Retina (tissue), 1 donor: ENCODE results near the gene EXOC2.

Experiments used
- DNase-seq: peaks from one replicate; pipeline ENCODE4 v3.0.0-alpha.2; 2016

Gene EXOC2

GRCh38 chr6:455006-455585 is 237.8 kb downstream of the EXOC2 start:
- DNase-seq: no peak

DNA sequence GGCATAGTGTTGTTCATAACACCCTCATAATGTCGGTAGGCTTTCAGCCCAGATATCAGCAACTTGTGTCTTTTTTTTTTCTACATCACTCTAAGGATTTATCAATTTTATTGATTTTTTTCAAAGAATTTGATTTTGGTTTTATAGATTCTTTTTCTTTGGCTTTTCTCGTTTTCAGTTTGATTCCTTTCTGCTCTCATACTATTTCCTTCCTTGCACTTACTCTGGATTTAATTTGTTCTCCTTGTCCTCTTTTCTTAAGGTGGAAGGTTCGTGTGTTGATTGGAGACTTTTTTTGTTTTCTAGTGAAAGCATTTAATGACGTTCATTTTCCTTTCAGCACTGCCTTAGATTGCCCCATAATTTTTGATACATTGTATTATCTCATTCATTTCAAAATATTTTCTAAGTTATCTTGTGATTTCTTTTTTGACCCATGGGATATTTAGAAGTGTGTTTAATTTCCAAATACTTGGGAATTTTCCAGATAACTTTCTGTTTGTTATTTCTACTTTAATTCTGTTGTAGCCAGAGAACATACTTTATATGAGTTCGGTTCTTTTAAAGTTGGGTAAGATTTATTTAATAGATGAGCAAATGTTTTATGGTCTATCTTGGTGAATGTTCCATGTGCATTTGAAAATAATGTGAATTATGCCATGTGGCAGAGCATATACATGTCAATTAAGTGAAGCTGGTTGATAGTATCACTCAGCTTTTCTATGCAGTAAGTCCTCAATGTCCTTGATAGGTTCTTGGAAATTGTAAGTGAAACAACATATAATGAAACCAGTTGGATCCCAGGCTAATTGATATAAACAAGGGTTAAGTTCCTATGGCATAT is 238.6 kb downstream of the EXOC2 start:
- no peak for DNase-seq

DNA sequence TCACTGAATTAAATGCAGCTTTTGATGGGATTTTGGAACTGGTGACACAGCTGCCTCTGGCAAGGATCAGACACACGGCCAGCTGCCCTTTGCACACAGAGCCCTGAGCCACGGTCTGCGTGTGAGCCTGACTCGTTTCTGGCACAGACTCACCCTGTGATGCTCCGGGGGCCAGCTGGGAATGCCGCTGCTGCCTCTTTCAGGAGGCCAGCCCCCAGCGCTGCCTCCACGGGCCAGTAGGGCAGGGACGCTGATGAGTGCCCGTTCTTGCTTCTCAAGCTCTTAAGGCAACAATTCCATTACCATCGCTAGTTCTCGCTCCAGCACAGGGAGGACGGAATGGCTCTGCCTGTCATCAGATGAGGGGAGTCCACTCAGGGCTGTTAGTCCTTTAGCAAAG is 239.8 kb downstream of the EXOC2 start:
- DNase-seq: peak; percentile 40

DNA sequence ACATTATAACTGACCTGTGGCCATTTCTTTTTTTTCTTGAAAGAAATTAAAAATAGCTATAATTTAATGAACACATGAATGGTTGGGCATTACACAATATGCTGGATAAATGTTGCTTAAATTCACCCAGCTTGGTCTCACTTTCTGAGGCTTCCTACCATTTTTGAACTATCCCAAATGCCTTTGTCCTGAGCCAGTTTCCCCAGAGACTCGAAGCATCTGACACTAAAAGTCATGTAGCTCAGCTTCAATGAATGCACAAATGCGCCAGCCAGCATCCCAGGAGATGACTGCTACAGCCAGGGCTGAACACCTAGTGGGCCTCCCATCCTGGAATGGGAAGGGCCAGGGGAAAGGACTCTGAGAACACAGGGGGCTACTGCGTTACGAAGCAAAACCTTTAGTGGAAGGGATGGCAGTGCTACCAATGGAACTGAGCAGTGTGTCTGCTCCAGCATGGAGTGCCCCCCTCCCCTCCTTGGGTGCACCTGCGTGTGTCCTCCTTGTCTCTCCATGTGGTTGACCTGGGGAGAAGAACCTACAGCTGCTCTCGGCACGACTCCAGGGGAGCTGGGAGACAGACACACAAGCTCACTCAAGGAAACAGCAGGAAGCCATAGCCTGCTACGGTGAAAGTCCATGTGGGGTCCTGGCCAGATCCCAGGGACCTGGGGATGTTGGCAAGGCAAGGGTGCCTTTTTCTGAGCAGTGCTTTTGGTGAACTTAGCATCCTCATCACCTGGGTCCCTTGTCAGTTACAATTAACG is 240.5 kb downstream of the EXOC2 start:
- peak; percentile 30 for DNase-seq

DNA sequence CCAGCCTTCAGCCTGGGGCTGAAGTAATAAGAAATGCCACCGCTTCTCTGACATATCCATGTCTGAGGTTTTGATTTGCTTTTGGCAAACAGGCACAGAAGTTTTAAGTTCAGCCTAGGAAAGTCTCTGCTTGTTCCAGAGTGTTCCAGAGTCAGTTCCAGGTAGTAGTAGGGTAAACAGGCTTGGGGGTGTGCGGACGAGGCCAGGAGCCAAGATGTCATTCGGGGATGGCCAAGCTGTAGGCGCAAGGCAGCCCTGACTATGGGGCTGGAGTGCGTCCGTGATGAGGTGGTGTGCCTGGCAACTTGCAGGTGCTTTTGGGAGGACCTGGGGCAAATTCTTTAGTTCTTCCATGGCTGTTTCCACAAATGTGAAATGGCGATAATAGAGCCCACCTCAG is 241.1 kb downstream of the EXOC2 start:
- DNase-seq: no peak

GRCh38 chr6:451336-451735 is 241.6 kb downstream of the EXOC2 start:
- DNase-seq: no peak

- DNase-seq: no peak
Measured at GRCh38 chr6:449486-450419, 243.2 kb downstream of the EXOC2 start.

DNA sequence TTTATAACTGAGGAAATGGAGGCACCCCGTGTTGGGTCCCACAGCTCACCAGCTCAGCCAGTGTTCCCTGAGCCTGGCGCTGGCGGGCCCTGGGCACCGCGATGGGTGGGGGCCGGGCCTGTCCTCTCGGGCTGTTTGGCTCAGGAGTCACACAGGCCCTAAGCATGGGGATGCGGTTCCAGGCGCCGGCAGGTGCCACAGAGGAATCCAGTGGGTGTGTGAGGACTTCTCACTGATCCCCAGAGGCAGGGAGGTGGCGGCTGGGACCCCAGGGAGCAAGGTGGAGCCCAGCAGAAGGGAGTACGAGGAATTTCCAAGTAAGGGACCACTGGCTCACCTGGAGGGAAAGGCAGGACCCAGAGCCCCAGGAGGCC is 243.9 kb downstream of the EXOC2 start:
- no peak for DNase-seq

DNA sequence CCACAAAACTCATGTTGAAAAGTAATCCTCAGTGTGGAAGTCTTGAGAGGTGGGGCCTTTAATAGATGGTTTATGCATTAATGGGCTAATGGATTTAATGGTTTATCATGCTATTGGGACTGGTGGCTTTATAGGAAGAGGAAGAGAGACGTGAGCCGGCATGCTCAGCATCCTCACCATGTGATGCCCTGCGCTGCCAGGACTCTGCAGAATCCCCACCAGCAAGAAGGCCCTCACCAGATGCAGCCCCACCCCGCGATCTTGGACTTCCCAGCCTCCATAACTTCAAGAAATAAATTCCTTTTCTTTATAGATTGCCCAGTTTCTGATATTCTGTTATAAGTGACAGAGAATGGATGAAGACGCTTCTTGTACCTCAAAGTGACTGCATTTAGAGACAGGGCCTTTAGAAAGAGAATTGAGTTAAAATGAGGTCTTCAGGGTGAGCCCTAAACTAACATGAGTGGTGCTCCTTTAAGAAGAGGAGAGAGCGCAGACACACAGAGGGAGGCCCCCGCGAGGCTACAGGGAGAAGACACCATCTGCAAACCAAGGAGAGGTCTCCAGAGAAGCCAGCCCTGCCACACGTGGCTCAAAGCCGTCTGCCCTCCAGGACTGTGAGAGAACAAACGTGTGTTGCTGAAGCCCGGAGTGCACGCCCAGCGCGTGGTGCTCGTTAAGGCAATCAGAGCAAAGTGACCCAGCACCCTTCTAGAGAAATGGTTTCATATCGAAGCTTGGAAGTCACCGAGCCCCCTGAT is 244.5 kb downstream of the EXOC2 start:
- DNase-seq: no peak

GRCh38 chr6:447381-448165 is 245.4 kb downstream of the EXOC2 start:
- DNase-seq: no peak

DNA sequence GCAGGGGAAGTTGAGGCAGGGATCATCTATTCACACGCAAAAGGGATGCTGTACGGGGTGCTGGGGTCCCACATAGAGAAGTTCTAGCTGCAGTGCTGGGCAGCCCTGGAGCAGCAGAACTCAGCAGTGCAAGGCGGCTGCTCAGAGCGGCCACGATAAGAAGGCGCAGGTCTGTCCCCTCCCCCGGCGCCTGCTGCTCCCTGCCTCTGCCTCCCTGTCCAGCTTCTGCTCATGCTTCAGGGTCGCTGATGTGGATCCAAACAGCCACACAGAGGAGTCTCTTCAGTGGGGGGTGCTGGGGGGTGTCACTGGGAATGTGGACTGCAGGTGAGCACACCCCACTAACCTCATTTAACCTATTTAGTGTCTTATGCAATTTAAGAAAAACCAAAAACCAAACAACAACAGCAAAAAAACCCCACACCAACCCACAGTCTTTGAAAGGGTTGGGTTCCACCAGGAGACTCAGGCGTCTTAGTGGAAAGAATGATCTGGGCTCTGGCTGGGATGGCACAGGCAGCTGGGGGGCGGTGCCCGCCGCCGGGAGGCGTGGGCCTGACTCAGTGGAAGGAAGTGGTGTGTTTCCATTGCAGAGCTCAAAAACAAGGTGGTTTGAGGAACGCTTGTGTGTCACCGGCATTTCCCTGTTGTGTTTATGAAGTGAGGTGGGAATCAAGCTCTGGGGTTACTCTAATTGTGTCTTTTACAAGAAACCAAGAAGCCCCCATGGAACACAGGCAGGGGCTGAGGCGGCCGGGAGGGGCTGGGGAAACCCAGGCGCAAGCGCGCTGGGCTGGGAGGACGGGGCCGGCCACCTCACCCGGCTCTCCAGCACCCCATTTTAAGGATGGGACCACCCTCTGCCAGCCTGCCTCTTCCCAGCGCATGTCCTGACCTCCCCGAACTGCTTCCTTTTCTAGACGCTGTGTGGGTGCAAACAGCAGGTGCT is 246.2 kb downstream of the EXOC2 start:
- no peak for DNase-seq

GRCh38 chr6:445571-446417 is 247.1 kb downstream of the EXOC2 start:
- no peak for DNase-seq

GRCh38 chr6:444653-445275 is 248.2 kb downstream of the EXOC2 start:
- no peak for DNase-seq

DNA sequence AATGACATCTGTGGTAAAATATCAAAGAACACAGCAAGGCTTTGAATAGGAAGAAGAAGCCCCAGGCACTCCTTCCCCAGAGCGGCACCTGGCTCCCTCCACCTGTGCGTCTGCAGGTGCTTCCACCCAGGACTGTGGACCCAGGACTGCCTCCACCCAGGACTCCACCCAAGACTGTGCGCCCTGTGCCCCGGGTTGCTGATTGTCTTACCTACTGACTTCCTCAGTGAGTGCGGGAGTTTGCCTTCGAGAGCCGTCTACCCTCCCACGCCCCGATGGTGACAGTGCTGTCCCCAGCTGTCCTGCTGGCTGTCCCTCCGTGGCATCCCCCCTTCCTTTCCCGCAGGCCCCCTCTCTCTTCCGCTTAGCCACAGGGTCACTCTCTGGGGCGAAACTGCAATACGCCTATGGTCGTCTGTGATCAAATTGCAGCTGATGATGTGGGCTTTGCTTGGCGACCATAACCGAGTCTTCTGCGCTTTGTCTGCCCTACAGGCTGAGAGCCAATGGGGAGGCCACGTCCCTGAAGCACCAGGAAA is 249.2 kb downstream of the EXOC2 start:
- DNase-seq: no peak

- no peak for DNase-seq
Measured at GRCh38 chr6:441126-441920, 251.6 kb downstream of the EXOC2 start.

DNA sequence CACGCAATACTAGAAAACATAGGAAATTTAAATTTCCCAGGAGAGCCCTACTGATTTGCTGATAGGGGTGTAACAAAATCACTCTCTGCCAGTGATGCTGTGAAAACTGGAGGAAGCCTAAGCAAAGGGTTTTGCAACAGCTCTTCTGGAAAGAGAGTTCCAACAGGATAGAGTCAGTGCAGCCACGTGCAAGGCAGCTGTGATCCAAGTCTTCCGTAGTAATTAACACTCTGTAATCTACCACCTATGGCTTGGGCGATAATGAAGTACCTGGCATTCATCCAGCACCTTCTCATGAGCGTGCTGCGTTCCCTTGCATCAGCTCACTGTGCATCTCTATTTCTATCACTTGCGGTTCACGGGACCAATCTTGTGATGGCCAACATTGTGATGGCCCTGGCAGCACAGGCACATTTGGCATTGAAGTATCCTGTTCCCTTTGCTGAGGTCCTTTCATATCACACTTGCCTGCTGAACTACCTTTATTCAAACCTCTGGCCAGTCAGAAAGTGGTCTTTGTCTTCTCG is 253.2 kb downstream of the EXOC2 start:
- no peak for DNase-seq

DNA sequence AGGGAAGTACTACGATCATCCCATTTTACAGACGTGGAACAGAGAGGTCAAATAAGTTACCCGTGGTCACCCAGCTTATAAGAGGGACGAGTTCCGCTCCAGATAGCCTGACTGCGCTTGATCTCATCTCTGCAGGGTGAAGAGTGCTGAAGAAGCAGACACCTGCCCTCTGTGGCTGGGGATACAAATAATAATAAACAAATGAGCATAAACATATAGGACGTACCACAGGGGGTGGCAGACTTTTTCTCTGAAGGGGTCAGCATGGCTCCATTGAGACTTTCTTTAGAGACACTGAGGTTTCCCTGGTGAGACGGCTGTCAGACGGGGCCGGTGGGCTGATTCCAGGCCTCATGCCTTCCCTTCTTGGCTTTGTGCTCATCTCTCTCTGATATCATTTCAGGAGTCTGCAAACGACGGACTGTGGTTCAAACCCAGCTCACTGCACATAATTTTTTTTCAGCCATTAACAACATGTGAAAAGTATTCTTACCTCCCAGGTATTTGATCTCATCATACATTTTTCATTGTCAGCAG is 254.2 kb downstream of the EXOC2 start:
- DNase-seq: no peak
